Ishikawa (cell line): ENCODE data around the gene ZNF765.

Experiments
- EP300 ChIP-seq: IDR thresholded peaks from 2 replicates; pipeline ENCODE4 v1.6.1; 2012; ENCODE audit warnings: borderline replicate concordance
- TEAD4 ChIP-seq: IDR thresholded peaks from 2 replicates; pipeline ENCODE4 v1.6.1; 2012
- YY1 ChIP-seq: IDR thresholded peaks from 2 replicates; pipeline ENCODE4 v1.6.1; 2012; ENCODE audit warnings: low read depth

GRCh38 chr19:53462861-53463260 lies 67.9 kb downstream of the ZNF765 start:
- TF ChIP-seq YY1 (no peak), TEAD4 (no peak), EP300 (no peak)
